ENCODE results near the gene ATP6V1F. TPM values are rescaled to one million over a fixed set of nuclear protein-coding genes. Genes with fewer than 3 reads are reported as not detected.

ATP6V1F gene
- total and polyA plus RNA-seq, 11 donors = 91.6 to 198 (median 122) TPM

DNA sequence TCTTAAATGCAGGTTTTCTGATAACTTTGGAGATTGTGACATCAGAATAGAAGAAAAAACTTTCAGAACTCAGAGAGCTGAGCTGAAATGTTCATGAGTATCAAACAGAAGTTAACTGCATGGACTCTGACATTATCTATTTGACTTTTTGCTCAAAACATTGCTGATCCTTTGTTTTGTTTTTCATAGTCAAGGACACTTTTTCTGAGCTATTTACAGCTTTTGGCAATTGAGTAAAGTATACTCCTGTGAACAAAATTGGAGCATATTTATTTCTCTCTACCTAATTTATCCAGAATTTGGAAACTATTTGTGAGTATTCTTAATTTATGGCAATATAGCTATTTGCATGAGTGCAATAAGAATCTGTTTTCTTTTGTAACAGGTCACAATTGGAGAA lies 36.7 kb downstream of the ATP6V1F start:
- no peaks in the 10 kb centered on the region for H3K36me3 ChIP-seq
- no peak overlapping the region for H3K4me3 ChIP-seq
- DNase-seq (no peak), ATAC-seq (no peak)
- no peak for TF ChIP-seq CTCF (IDR thresholded peaks at IDR 0.05)
- TF ChIP-seq POLR2A (IDR thresholded peaks at IDR 0.05) = no peak
- peaks cover 0 to 1% (median 0%) of the 10 kb centered on the region in 12 donors for H3K4me1 ChIP-seq
- H3K9me3 ChIP-seq = peaks cover 0 to 9% (median 2%) of the 10 kb centered on the region in 12 donors
- intact Hi-C loops (cut with DNase I) = no loop called here
- H3K27ac ChIP-seq = no peak overlapping the region
- H3K27me3 ChIP-seq = no peaks in the 10 kb centered on the region

GRCh38 chr7:128900237-128900636 lies 37.6 kb downstream of the ATP6V1F start:
- peaks cover 0 to 4% (median 0%) of the 10 kb centered on the region in 12 donors for H3K4me1 ChIP-seq
- H3K27me3 ChIP-seq = peaks cover 0 to 4% (median 0%) of the 10 kb centered on the region in 9 donors
- no peak overlapping the region for H3K4me3 ChIP-seq
- no peak for DNase-seq
- intact Hi-C loops (cut with DNase I) = loop anchor here in 3 of 10 donors (5.0 kb wide), 1 partner anchor 192 kb away; no protein-coding TSS in a partner anchor
- ATAC-seq = no peak
- no peaks in the 10 kb centered on the region for H3K36me3 ChIP-seq
- H3K9me3 ChIP-seq = peaks cover 0 to 9% (median 2%) of the 10 kb centered on the region in 12 donors
- H3K27ac ChIP-seq = no peak overlapping the region
- no peak for TF ChIP-seq POLR2A (IDR thresholded peaks at IDR 0.05)
- no peak for TF ChIP-seq CTCF (IDR thresholded peaks at IDR 0.05)
- 47 to 67% (median 58%) methylated on average over 1 of the region's 1 CpG for WGBS, 4 donors

DNA sequence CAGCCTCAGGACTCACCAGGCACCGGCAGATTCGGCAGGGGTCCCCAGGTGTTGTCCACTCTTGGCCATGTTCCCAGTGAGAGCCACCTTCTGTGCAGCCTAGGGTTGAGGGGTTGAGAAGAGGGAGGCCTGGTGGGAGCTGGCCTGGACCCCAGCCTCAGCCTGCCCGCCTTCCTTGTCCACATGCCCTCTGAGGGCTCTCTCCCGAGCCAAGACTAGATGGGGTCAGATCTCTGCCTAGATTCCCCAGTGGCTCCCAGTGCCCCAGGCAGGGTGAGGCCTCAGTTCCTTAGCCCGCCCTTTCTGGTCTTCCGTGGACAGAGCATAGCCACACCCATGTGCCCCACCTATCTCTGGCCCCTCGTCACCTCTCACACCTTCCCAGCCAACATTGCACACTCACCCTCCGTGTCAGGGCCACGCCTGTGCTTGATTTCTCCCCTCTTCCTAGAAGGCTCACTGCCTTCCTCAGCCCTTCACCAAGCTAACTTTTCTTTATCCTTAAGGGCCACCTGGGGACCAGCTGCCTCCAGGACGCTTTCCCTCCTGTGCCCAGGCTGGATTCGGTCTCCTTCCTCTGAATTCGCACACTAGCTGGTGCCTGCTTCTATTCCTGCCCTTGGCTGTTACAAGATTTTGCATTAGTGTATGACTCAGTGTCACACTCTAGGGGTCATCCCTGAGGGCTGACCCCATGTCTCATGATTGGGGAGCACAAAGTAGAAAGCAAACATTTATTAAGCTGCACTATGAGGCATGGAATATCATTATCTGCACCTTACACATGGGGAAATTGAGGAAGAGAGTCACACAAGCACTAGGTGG lies 40.3 kb downstream of the ATP6V1F start:
- no peak for TF ChIP-seq POLR2A (IDR thresholded peaks at IDR 0.05)
- TF ChIP-seq CTCF (IDR thresholded peaks at IDR 0.05) = no peak
- intact Hi-C loops (cut with DNase I) = loop anchor here in 3 of 10 donors (5.0 kb wide), 1 partner anchor 189 kb away; no protein-coding TSS in a partner anchor
- Histone ChIP-seq H3K4me3 (no peak overlapping the region), H3K27me3 (peaks cover 0 to 23% (median 7%) of the 10 kb centered on the region in 9 donors), H3K4me1 (peaks cover 0 to 4% (median 0%) of the 10 kb centered on the region in 12 donors), H3K9me3 (peaks cover 0 to 9% (median 2%) of the 10 kb centered on the region in 12 donors), H3K36me3 (no peaks in the 10 kb centered on the region), H3K27ac (no peak overlapping the region)
- peak in 1 of 4 donors; percentile 13 for ATAC-seq
- peak in 1 of 5 donors; percentile 20 for DNase-seq
- WGBS, 4 donors = 76 to 81% (median 80%) methylated on average over 12 of the region's 12 CpGs

DNA sequence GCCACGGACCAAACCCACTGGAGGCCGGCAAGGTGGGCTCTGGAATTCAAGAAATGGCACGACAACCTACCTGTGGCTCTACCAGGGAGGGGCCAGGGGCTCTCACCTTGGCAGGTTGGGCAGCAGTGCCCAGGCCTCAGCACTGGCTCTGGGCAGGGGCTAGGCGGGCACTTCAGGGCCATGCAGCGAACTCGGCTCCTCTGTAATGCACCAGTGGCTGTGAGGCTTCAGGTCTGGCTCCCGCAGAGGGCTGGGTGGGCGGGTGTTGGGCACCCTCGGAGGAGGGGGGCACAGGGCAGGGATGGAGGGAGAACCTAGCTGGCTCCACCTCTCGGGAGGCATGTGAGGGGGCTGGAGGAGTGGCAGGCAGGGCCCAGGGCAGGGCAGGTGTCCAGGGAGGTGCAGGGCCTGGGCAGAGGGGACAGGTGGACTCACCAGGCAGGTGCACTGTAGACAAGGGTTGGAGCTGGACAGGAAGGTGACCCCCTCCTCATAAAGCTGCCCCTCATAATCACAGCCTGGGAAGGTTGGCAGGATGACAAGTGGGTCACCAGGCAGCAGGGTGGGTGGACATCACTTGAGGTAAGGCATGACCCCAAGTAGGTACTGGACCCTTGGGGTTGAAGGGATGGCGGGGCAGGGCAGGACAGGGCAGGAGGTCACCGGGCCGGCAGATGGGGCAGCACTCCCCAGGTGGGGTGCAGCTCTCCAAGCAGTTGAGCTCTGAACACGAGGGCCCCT lies 41.1 kb downstream of the ATP6V1F start:
- peak in 1 of 5 donors; percentile 25 for DNase-seq
- intact Hi-C loops (cut with DNase I) = loop anchor here in 7 of 10 donors (1.0 to 5.0 kb wide), 3 partner anchors 187 to 189 kb away; no protein-coding TSS in a partner anchor
- H3K36me3 ChIP-seq = no peaks in the 10 kb centered on the region
- peak in 2 of 4 donors; percentile 10 to 35 for ATAC-seq
- H3K27me3 ChIP-seq = peaks cover 0 to 29% (median 7%) of the 10 kb centered on the region in 9 donors
- no peak for TF ChIP-seq POLR2A (IDR thresholded peaks at IDR 0.05)
- TF ChIP-seq CTCF (IDR thresholded peaks at IDR 0.05) = no peak
- H3K27ac ChIP-seq = no peak overlapping the region
- peaks cover 0 to 4% (median 0%) of the 10 kb centered on the region in 12 donors for H3K4me1 ChIP-seq
- no peak overlapping the region for H3K4me3 ChIP-seq
- peaks cover 0 to 9% (median 2%) of the 10 kb centered on the region in 12 donors for H3K9me3 ChIP-seq
- 73 to 83% (median 80%) methylated on average over 9 to 14 of the region's 14 CpGs for WGBS, 4 donors
